ENCODE measurements around the gene CLPTM1L. TPM values are rescaled to one million over a fixed set of nuclear protein-coding genes. Genes with fewer than 3 reads are reported as not detected.
A peak's percentile ranks its signal among the peaks of the same experiment; 100 is the strongest.

The CLPTM1L gene
- total RNA-seq, 1 donor from 2014 or later, result 74.8 TPM

GRCh38 chr5:1392261-1392660 lies 47.4 kb upstream of the CLPTM1L start:
- H3K4me3 ChIP-seq, result no peak overlapping the region
- H3K9me3 ChIP-seq (ENCODE audit: low read depth), result no peaks in the 10 kb centered on the region
- no peaks in the 10 kb centered on the region for H4K20me1 ChIP-seq (ENCODE audit: low read depth)
- Mint-ChIP-seq H3K4me1 (peaks cover 3% of the 10 kb centered on the region), H3K9me3 (peaks cover 3% of the 10 kb centered on the region), H3K27me3 (ENCODE audit: insufficient read depth, low read depth) (peaks cover 22% of the 10 kb centered on the region), H3K36me3 (no peaks in the 10 kb centered on the region), H3K4me3 (peak overlapping the region; percentile 48), H3K27ac (no peak overlapping the region)
- no peaks in the 10 kb centered on the region for H3F3A ChIP-seq (ENCODE audit: low read depth)
- DNase-seq (ENCODE audit: low spot score), result no peak
- no peaks in the 10 kb centered on the region for H3K36me3 ChIP-seq
- no peaks in the 10 kb centered on the region for H3K4me1 ChIP-seq
- peaks cover 69% of the 10 kb centered on the region for H3K27me3 ChIP-seq
- no peak overlapping the region for H3K4me2 ChIP-seq
- H3K79me2 ChIP-seq (ENCODE audit: low read depth), result no peaks in the 10 kb centered on the region
- no peak overlapping the region for H2AFZ ChIP-seq (replicated peaks)
- H3K27ac ChIP-seq, result no peak overlapping the region
- H3K9ac ChIP-seq, result no peak overlapping the region
- no peak for TF ChIP-seq EZH2 (IDR thresholded peaks at IDR 0.05)
- no peak for TF ChIP-seq CTCF (IDR thresholded peaks at IDR 0.05)
- TF ChIP-seq EZH2phosphoT487 (IDR thresholded peaks at IDR 0.05), result no peak

GRCh38 chr5:1391691-1392090 lies 46.8 kb upstream of the CLPTM1L start:
- Mint-ChIP-seq H3K9me3 (peaks cover 3% of the 10 kb centered on the region), H3K27ac (no peak overlapping the region), H3K27me3 (ENCODE audit: insufficient read depth, low read depth) (peaks cover 26% of the 10 kb centered on the region), H3K4me3 (no peak overlapping the region), H3K36me3 (no peaks in the 10 kb centered on the region), H3K4me1 (peaks cover 5% of the 10 kb centered on the region)
- no peak overlapping the region for H2AFZ ChIP-seq (replicated peaks)
- H3K36me3 ChIP-seq, result no peaks in the 10 kb centered on the region
- no peaks in the 10 kb centered on the region for H3K79me2 ChIP-seq (ENCODE audit: low read depth)
- TF ChIP-seq CTCF (IDR thresholded peaks at IDR 0.05) (no peak), EZH2phosphoT487 (IDR thresholded peaks at IDR 0.05) (no peak), EZH2 (IDR thresholded peaks at IDR 0.05) (no peak)
- no peaks in the 10 kb centered on the region for H3F3A ChIP-seq (ENCODE audit: low read depth)
- H3K27ac ChIP-seq, result no peak overlapping the region
- H3K9ac ChIP-seq, result no peak overlapping the region
- no peaks in the 10 kb centered on the region for H4K20me1 ChIP-seq (ENCODE audit: low read depth)
- peaks cover 69% of the 10 kb centered on the region for H3K27me3 ChIP-seq
- no peak overlapping the region for H3K4me3 ChIP-seq
- no peaks in the 10 kb centered on the region for H3K4me1 ChIP-seq
- no peak for DNase-seq (ENCODE audit: low spot score)
- no peak overlapping the region for H3K4me2 ChIP-seq
- no peaks in the 10 kb centered on the region for H3K9me3 ChIP-seq (ENCODE audit: low read depth)

- Histone ChIP-seq H2AFZ (replicated peaks) (no peak overlapping the region), H3K4me2 (no peak overlapping the region), H3K27ac (no peak overlapping the region), H4K20me1 (ENCODE audit: low read depth) (no peaks in the 10 kb centered on the region), H3F3A (ENCODE audit: low read depth) (no peaks in the 10 kb centered on the region), H3K4me3 (no peak overlapping the region), H3K36me3 (no peaks in the 10 kb centered on the region), H3K9me3 (ENCODE audit: low read depth) (no peaks in the 10 kb centered on the region), H3K4me1 (no peaks in the 10 kb centered on the region), H3K79me2 (ENCODE audit: low read depth) (no peaks in the 10 kb centered on the region), H3K27me3 (peaks cover 75% of the 10 kb centered on the region), H3K9ac (no peak overlapping the region)
- H3K9me3 Mint-ChIP-seq, result peaks cover 3% of the 10 kb centered on the region
- H3K27me3 Mint-ChIP-seq (ENCODE audit: insufficient read depth, low read depth), result peaks cover 32% of the 10 kb centered on the region
- no peak for TF ChIP-seq CTCF (IDR thresholded peaks at IDR 0.05)
- TF ChIP-seq EZH2phosphoT487 (IDR thresholded peaks at IDR 0.05), result no peak
- no peak for TF ChIP-seq EZH2 (IDR thresholded peaks at IDR 0.05)
- DNase-seq (ENCODE audit: low spot score), result no peak
- no peak overlapping the region for H3K4me3 Mint-ChIP-seq
- H3K36me3 Mint-ChIP-seq, result no peaks in the 10 kb centered on the region
- peaks cover 7% of the 10 kb centered on the region for H3K4me1 Mint-ChIP-seq
- H3K27ac Mint-ChIP-seq, result no peak overlapping the region
These were observed 46.1 kb upstream of the CLPTM1L start for GRCh38 chr5:1390861-1391600.

Measured in neural progenitor cell (in vitro differentiated cells).